HL-60 (cell line): Measurements from ENCODE around the gene ZNF507.
A peak's percentile ranks its signal among the peaks of the same experiment; 100 is the strongest.

Source experiments
- DNase-seq, 2 experiments: peaks; one replicate each; pipeline ENCODE4 v3.0.0-alpha.2; 2010 to 2020; ENCODE audit warnings: low read depth in 1 of 2, low spot score in 1 of 2
- H3K27ac ChIP-seq: fragments of 250-450 bp; sonication (Bioruptor Pico); replicated peaks from 2 replicates; pipeline ENCODE4 v1.5.1; 2020; ENCODE audit warnings: mild to moderate bottlenecking, moderate library complexity
- H3K27me3 ChIP-seq: fragments of 250-450 bp; sonication (Bioruptor Pico); 2 replicates; pipeline ENCODE4 v1.5.1; 2021; ENCODE audit warnings: mild to moderate bottlenecking, moderate library complexity; ENCODE audit not compliant: insufficient read depth, poor library complexity, severe bottlenecking
- H3K4me3 ChIP-seq: replicated peaks from 2 replicates; pipeline ENCODE4 v1.5.1; 2011; ENCODE audit warnings: mild to moderate bottlenecking, control low read depth, low read length; ENCODE audit not compliant: insufficient read depth
- GABPA ChIP-seq: IDR thresholded peaks from 2 replicates; pipeline ENCODE4 v1.6.1; 2012; ENCODE audit warnings: low read depth
- POLR2AphosphoS5 ChIP-seq: IDR thresholded peaks from 2 replicates; pipeline ENCODE4 v1.6.1; 2012; ENCODE audit warnings: low read depth
- SPI1 ChIP-seq: IDR thresholded peaks from 2 replicates; pipeline ENCODE4 v1.6.1; 2012; ENCODE audit warnings: low read depth, mild to moderate bottlenecking, borderline replicate concordance
- TF ChIP-seq, protein P1 (sequence below): IDR thresholded peaks from one replicate; pipeline ENCODE4 v1.5.1; 2011; ENCODE audit warnings: low read length, control low read depth, inconsistent platforms; ENCODE audit not compliant: insufficient read depth
- TF ChIP-seq, protein P2 (sequence below): IDR thresholded peaks from 2 replicates; pipeline ENCODE4 v1.6.1; 2012; ENCODE audit warnings: low read depth; ENCODE audit not compliant: insufficient replicate concordance

Gene ZNF507

GRCh38 chr19:32405431-32406160 lies 60.2 kb downstream of the ZNF507 start, which contains the start of gene DPY19L3:
DPY19L3 (plus strand) TSS chr19:32405770; CDS start chr19:32408254, 2,484 bp downstream.
- TF ChIP-seq GABPA (peak; percentile 95), SPI1 (no peak; the same call in 1 of the 2 replicates), POLR2AphosphoS5 (peak; percentile 97)
- Histone ChIP-seq H3K27me3 (no peaks in the 10 kb centered on the region), H3K27ac (peak within 1 kb of the TSS; percentile 97), H3K4me3 (peak within 1 kb of the TSS; percentile 90)
- peak; percentile 90 to 96 for DNase-seq

DNA sequence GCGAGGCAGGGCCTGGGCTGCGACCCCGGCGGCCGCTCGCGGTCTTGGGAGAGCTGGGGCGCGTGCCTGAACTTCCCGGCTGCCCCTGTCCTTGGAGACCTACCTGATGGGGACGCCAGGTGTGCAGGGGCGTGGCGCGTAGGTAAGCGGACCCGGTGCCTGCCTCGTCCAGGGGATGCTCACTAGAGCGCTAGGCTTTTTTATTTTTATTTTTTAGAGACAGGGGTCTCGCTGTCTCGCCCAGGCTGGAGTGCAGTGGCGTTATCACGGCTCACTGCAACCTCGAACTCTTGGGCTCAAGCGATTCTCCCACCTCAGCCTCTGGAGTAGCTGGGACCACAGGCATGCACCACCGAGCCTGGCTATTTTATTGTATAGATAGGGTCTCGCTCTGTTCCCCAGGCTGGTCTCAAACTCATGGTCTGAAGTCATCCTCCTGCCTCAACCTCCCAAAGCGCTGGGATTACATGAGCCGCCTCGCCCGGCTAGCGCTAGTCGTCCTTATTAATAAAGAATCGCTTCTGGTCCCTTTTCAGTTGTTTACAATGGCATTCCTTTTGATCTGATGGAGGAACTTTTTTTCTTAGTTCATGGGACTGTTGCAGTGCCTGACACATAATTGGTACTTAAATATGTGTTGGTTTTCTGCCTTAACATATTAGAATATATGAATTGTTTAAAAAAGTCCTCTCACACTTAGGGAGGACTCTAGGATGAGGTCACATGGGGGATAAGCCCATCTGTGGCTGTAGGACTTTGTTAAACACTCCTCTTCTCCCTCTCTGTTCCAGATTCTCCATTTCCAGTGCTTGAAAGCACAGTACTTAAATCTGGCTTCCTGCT lies 61.0 kb downstream of the ZNF507 start:
- H3K27me3 ChIP-seq = no peaks in the 10 kb centered on the region
- no peak for DNase-seq
- no peak for TF ChIP-seq SPI1
- TF ChIP-seq, protein P1, sequence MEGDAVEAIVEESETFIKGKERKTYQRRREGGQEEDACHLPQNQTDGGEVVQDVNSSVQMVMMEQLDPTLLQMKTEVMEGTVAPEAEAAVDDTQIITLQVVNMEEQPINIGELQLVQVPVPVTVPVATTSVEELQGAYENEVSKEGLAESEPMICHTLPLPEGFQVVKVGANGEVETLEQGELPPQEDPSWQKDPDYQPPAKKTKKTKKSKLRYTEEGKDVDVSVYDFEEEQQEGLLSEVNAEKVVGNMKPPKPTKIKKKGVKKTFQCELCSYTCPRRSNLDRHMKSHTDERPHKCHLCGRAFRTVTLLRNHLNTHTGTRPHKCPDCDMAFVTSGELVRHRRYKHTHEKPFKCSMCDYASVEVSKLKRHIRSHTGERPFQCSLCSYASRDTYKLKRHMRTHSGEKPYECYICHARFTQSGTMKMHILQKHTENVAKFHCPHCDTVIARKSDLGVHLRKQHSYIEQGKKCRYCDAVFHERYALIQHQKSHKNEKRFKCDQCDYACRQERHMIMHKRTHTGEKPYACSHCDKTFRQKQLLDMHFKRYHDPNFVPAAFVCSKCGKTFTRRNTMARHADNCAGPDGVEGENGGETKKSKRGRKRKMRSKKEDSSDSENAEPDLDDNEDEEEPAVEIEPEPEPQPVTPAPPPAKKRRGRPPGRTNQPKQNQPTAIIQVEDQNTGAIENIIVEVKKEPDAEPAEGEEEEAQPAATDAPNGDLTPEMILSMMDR = no peak
- TF ChIP-seq POLR2AphosphoS5 = no peak
- no peak for TF ChIP-seq GABPA
- TF ChIP-seq, protein P2, sequence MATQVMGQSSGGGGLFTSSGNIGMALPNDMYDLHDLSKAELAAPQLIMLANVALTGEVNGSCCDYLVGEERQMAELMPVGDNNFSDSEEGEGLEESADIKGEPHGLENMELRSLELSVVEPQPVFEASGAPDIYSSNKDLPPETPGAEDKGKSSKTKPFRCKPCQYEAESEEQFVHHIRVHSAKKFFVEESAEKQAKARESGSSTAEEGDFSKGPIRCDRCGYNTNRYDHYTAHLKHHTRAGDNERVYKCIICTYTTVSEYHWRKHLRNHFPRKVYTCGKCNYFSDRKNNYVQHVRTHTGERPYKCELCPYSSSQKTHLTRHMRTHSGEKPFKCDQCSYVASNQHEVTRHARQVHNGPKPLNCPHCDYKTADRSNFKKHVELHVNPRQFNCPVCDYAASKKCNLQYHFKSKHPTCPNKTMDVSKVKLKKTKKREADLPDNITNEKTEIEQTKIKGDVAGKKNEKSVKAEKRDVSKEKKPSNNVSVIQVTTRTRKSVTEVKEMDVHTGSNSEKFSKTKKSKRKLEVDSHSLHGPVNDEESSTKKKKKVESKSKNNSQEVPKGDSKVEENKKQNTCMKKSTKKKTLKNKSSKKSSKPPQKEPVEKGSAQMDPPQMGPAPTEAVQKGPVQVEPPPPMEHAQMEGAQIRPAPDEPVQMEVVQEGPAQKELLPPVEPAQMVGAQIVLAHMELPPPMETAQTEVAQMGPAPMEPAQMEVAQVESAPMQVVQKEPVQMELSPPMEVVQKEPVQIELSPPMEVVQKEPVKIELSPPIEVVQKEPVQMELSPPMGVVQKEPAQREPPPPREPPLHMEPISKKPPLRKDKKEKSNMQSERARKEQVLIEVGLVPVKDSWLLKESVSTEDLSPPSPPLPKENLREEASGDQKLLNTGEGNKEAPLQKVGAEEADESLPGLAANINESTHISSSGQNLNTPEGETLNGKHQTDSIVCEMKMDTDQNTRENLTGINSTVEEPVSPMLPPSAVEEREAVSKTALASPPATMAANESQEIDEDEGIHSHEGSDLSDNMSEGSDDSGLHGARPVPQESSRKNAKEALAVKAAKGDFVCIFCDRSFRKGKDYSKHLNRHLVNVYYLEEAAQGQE = no peak
- peak overlapping the region; percentile 90 for H3K4me3 ChIP-seq
- peak overlapping the region; percentile 75 for H3K27ac ChIP-seq

- Histone ChIP-seq H3K4me3 (no peak overlapping the region; the same call in 1 of the 2 replicates), H3K27me3 (no peaks in the 10 kb centered on the region), H3K27ac (no peak overlapping the region)
- no peak for DNase-seq
- no peak for TF ChIP-seq POLR2AphosphoS5
- TF ChIP-seq, protein P1 = no peak
- TF ChIP-seq, protein P2 = no peak
- TF ChIP-seq SPI1 = no peak
These were observed 61.9 kb downstream of the ZNF507 start for GRCh38 chr19:32407004-32407992.
